ENCODE data around the gene ACTMAP.
"Not testable (repeated sequence)": the region's sequence is repeated elsewhere in the genome, so short reads cannot be mapped to it uniquely, and the experiment has no call there.

ACTMAP gene

DNA sequence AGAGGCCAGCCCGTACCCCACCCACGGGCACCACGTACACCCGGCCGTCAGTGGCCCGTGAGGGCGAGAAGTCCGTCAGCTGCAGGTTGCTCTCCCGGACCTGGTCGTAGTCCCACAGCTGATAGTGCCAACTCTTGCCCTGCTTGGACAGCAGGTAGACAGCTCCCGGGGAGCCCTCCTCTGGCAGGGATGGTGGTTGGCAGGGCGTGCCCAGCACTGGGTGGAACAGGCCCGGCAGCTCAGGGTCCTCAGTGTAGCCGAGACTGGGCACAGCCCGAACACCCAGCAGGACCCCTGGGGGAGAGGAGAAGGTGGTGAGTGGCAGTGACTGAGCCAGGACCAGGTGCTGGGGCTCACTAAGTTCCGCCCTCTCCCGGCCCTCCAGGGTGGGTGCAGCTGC, 7.8 kb downstream of the ACTMAP start:
- DNase-seq: no peak

DNA sequence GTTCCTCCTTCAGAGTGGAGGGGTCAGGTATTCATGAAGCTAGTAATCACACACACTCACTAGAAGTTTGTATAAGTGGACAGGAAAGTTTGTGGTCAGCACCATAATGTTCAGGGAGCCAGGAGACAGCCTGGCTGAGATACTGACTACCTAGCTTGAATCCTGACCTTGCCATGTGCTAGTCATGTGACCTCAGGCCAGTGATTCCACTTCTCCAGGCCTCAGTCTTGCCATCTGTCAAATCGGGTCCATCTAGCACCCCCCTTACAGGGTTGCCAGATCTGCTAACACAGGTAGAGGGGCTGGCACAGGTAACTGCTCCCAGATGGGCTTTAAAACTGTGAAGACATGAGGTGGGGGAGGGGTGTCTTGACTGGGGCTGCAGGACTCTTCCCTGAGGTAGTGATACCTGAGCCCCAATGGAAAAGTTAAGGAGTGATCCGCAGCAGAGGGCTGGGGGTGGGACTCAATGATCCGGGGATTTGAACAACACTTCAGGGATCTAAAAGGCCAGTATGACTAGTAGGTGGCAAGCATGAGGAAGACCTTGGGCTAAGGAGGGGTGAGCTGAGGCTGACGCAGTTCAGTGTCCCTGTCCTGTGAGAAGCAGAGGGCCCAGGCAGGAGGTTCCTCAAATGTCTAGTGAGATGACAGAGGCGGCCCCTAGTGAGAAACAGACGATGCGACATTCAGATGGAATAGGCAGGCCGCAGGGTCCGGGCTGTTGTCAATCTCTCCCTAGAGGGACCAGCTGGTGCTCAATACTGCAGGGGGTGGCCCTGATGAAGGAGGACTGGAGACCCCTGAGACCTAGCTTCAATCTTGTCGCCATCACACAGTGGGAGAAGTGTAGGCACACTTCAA, 8.5 kb downstream of the ACTMAP start:
- no peak for DNase-seq

DNA sequence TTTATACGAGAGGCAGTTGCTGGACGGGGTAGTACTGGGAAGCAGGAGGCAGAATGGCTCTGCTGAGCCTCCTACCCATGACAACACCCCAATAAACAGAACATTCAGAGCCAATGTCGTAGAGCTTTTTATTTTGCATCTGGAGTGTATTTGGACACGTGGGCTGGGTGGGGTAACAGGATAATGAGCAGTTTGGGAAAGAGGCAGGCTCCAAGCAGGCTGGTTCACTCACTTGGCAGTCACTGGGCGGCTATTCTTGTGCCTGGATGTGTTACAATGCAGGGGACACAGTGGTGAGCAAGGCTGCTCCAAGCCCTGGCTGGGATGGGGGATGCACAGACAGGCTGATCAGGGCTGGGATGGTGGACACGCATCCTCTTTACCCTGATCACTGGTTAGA, 9.5 kb downstream of the ACTMAP start:
- DNase-seq: no peak

DNA sequence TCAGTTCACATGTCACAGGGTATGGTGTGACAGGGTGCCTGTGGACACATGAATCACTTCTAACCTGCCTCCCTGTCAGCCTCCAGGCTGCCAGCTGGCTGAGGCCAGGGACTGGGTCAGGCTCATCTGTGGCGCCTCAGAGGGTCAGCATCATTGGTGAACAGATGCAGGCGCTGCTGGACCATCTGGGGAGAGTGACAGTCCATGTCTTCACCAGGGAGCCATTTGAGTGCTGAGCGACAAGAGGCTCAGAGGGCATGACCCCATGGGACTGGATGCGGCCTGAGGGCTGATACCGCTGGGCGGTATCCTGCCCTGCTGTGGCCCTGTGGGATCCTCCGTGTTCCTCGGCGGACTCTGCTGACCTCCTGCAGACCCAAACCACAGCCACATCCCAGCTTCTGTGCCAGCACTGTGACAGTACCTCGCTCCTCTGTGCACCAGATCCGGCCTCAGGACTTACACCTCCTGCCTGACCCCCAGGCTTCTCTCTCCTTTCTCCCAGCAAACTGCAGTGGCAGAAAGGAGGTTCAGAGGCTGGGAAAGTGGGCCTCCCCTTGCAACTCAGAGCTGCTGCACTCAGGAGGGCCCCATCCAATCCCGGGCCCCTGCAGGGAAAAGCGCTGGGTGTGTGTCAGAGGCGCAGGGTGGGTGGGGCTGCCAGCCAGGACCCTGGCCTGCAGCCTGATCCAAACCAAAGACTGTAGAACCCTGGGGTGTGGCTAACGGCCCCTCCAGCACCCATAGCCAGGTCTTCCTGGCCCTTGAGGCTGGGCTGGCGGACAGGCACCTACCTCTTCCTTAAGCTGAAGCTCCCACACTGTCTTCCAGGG, 10.2 kb downstream of the ACTMAP start:
- DNase-seq: no peak

DNA sequence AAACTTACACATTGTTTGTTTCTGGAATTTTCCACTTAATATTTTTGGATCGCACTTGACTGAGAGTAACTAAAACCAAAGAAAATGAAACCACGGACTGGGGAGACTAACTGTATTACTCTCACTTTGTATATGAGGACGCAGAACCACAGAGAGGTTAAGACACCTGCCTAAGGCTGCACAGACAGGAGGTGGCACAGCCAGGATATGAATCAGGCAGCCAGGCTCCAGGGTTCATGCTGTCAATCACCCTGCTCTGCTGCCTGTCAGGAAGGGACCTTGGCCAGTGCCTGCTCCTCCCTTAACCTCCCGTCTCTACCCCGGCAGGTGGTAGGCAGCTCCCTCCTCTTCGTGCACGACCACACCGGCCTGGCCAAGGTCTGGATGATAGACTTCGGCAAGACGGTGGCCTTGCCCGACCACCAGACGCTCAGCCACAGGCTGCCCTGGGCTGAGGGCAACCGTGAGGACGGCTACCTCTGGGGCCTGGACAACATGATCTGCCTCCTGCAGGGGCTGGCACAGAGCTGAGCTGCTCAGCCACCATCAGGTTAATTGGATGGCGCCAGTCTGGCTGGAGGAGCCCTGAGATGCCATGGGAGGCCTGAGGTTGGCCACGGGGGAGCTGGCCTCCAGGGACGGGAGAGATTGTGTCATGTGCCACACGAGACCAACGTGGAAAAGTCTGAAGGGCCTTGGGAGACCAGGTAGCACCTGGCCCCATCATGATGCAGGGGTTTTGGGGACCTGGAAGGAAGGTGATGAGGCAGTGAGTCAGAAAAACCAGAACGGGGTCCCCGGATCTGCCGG, 11.0 kb downstream of the ACTMAP start:
- DNase-seq: no peak

DNA sequence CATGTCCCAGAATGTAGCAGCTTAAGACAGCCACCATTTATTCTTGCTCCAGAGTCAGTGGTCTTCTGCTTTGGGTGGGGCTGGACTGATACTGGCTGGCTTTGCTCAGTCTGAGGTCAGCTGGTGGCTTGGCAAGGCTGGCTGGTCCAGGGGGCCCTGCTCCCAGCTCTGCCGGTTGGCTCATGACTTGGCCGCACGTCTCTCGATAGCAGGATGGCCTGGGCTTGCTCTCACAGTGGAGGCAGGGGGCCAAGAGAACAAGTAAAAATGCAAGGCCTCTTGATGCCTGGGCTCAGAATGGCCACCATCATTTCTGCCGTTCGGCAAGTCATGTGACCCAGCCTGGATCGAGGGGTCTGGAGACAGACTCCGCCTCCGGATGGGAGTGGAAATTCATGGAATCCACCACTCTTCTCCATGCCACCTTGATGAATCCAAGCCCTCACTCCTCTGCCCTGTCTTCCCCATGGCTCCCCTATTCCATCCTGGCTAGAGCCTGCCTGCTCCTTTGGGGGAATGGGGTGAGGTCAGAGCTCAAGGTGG, 13.1 kb downstream of the ACTMAP start:
- no peak for DNase-seq

DNA sequence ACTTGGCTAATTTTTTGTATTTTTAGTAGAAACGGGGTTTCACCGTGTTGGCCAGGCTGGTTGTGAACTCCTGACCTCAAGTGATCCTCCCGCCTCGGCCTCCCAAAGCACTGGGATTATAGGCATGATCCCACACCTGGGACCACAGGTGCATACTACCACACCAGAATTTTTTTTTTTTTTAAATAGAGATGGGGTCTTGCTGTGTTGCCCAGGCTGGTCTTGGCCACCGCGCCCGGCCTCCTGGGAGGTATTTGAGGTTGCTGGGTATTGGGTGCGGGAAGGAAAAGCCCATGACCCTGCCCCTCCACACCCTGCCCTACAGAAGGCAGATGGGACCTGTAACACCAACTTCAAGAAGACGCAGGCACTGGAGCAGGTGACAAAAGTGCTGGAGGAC, 13.6 kb downstream of the ACTMAP start:
- no peak for DNase-seq

DNA sequence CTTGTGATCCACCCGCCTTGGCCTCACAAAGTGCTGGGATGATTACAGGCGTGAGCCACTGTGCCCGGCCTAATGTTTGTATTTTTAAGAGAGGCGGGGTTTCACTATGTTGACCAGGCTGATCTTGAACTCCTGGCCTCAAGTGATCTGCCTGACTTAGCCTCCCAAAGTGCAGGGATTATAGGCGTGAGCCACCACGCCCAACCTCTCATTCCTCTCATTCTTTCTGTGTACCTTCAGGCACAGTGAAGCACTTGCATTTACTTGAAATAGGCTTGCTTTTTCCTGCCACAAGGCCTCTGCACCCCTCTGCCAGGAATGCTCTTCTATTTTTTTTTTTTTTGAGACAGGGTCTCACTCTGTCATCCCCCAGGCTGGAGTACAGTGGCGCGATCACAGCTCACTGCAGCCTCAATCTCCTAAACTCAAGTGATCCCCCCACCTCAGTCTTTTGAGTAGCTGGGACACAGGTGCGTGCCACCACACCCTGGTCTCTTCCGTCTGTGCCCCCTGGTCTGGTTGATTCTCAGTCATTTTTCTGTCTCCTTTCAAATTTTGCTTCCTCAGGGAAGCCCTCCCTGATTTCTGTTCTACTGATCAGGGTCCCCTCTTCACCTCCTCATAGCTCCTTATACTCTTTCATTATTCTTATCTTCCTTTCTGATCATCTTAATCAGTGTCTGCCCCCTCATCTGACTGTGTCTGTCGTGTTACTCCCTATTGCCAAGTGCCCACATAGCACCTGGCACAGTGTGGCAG, 15.1 kb downstream of the ACTMAP start:
- no peak for DNase-seq

DNA sequence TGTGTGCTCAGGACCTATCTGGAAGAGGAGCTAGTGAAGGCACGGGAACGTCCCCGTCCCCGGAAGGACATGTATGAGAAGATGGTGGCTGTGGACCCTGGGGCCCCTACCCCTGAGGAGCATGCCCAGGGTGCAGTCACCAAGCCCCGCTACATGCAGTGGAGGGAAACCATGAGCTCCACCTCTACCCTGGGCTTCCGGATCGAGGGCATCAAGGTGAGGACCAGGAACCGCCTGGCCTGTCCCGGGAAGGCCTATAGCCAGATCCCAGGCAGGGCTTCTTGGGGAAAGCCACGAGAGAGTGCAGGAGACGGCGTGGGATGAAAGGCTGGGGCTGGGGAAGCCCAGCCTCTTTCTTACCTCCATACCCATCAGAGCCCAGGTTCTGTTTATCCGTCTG, 17.1 kb downstream of the ACTMAP start:
- DNase-seq: no peak

DNA sequence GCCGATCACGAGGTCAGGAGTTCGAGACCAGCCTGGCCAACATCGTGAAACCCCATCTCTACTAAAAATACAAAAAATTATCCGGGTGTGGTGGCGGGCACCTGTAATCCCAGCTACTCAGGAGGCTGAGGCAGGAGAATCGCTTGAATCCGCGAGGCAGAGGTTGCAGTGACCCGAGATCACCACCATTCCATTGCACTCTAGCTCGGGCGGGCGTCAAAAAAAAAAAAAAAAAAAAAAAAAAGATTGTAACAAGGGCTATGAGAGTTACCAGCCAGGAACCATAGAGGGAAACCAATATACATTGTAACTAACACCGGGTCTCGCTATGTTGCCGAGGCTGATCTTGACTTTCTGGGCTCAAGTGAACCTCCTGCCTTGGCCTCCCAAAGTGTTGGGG, 18.0 kb downstream of the ACTMAP start:
- DNase-seq: not testable (repeated sequence)

DNA sequence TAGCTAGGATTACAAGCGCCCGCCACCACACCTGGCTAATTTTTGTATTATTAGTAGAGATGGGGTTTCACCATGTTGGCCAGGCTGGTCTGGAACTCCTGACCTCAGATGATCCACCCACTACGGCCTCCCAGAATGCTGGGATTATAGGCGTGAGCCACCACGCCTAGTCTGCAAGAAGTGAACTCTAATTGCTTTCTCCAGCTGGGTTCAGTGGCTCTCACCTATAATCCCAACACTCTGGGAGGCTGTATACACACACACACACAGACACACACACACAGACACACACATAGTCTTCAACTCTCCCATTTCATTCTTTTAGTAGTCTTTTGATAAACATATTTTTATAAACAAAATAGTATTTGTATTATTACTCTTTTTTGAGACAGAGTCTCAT, 20.2 kb downstream of the ACTMAP start:
- not testable (repeated sequence) for DNase-seq

DNA sequence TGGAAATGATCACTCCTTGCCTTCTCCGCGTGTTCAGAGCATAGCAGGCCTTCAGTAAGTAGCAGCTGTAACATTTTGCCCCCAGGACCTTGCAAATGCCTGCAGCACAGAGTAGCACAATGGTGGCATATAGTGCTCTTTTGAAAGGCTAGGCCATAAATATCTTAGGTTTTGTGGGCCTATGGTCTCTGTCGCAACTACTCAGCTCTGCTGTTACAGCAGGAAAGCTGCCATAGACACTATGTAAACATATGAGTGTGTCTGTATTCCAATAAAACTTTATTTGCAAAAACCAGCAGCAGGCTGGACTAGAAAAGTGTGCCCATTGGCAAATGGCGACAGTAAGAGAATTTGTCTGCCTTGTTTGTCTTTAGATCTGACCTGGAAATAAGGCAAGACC, 24.0 kb downstream of the ACTMAP start:
- no peak for DNase-seq

DNA sequence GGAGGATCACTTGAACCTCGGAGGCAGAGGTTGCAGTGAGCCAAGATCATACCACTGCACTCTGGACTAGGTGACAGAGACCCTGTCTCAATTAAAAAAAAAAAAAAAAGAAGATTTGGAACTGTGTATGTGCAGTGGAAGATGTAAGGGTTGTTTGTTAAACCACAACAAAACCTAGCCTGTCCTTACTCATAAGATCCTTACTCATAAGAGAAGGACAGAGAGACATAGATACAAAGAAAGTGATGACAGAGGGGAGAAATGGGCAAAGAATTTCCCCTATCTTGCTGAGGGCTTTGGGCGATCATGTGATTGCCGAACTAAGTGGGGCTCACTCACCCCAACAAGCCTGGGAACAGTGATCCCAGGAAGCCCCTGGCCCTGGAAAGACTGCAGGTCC, 25.4 kb downstream of the ACTMAP start:
- DNase-seq: no peak

DNA sequence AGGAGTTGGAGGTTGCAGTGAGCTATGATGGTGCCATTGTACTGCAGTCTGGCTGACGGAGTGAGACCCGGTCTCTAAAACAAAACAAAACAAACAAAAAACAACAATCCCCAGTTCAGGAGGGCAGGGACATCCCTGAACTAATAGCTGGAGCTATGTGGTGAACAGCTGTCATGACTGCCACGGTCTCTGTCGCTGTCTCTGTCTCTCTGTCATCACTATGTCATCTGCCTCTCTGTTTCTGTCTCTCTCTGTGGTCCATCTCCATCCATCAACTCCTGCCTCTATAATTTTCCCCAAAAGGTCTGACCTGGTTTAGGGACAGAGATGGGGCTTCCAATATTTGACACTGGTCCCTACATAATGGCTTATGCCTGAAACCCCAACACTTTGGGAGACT, 26.0 kb downstream of the ACTMAP start:
- no peak for DNase-seq

DNA sequence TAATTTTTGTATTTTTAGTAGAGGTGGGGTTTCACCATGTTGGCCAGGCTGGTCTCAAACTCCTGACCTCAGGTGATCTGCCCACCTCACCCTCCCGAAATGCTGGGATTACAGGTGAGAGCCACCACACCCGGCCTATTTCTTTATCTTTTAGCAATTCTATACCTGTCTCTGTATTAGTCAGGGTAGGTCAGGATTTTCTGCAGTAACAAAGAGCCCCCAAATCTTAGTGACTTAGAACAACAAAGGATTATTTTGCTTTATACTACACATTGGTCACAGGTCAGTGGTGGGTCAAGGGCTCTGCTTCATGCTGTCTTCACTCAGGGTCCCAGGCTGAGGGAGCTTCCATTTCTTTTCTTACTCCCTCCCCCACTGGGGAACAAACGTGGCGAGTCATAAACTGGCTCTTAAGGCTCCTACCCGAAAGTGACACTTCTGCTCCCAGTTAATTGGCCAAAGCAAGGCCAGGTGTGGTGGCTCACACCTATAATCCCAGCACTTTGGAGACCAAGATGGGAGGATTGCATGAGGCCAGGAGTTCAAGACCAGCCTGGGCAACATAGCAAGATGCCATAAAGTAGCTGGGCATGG, 26.5 kb downstream of the ACTMAP start:
- DNase-seq: no peak

DNA sequence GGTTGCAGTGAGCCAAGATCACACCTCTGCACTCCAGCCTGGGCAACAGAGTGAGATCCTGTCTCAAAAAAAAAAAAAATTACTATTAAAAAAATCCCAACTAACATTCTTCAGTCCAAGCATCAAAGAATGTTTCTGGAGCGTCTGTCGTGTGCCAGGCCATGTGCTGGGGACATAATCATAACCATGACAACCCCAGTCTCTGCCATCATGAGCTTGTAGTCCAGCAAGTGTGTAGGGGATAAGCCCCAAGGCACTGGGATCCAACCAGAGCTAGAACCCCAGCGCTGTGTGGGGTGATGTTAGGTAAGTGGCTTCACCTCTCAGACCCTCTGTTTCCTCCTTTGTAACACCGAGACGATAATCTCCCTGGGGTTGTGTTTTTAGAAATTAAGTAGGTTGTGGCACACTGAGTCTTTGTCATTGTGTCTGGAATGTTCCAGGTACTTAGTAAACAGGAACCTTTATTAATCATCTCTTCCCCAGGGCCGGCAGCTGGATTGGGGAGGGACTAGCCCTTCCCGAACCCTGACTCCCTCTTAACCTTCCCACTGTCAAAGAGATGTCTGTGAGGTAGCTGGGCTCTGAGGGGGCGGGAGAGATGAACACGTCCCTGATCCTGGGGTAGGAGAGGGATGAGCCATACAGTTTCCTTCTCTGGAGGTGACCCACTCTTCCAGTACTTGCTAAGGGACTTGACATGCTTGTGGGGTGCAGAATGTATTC, 28.2 kb downstream of the ACTMAP start:
- no peak for DNase-seq

DNA sequence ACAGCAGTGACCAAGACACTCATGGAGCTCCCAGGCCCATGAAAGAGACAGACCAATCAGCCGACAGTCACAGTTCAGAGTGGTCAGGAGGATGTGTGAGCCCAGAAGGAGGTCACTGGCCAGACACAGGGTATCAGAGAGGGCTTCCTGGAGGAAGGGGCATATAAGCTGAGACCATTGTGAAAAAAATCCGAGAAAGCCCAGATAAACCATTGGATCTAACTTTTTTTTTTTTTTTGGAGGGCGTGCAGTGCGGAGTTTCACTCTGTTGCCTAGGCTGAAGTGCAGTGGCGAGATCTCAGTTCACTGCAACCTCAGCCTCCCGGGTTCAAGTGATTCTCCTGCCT, 29.2 kb downstream of the ACTMAP start:
- no peak for DNase-seq

DNA sequence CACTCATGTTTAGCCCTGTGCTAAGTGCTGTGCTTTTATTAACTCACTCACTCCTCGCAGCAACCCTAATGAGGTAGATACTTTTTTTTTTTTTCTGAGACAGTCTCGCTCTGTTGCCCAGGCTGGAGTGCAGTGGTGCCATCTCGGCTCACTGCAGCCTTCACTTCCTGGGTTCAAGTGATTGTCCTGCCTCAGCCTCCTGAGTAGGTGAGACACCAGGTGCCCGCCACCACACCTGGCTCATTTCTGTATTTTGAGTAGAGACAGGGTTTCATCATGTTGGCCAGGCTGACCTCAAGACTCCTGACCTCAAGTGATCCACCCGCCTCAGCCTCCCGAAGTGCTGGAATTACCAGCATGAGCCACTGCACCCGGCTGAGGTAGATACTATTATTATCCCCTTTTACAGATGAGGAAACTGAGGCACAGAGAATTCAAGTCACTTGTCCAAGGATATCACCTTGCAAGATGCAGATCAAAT, 30.8 kb downstream of the ACTMAP start:
- DNase-seq: no peak

DNA sequence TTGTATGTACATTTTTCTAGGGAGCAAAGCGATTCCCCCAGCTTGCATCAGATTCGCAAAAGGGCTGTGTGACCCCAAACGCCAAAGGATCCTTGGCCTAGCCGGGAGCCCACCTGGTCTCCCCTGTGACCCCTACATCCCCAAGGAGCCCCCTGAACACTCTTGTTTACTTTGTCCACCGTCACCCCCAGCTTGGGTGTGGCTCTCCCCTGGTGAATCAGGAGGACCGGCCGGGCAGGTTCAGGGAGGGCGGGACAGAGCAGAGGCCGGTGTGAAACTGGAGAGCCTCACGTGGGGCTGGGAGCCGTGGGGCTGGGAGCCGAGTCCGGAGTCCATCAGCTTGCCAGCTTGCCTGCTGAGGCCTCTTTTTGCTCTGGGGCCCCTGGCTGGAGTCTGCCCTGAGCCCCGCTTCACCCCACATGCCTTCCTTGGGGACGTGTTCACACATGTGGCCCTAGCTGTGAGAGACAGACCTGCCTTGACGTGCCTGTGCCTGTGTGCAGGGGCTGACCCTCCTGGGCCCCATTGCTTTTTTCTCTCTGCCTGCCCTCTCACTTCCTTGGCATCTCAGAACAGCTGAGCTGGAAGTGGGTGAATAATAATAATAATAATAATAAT, 31.4 kb downstream of the ACTMAP start:
- DNase-seq: no peak
